H1 (cell line): ENCODE data around the gene MPV17L. TPM values are rescaled to one million over a fixed set of nuclear protein-coding genes. Genes with fewer than 3 reads are reported as not detected.
"Not testable (repeated sequence)": the region's sequence is repeated elsewhere in the genome, so short reads cannot be mapped to it uniquely, and the experiment has no call there.

Source experiments
- CTCF ChIA-PET: fragments of 300-600 bp; sonication (Branson Sonifier 250); formaldehyde crosslinking; loops from one replicate; lab custom pipeline; 2021; ENCODE audit not compliant: partially characterized antibody; lab: Charles Lee
- POLR2A ChIA-PET: fragments of 300-600 bp; sonication (Branson Sonifier 250); formaldehyde crosslinking; loops from one replicate; lab custom pipeline; 2021; ENCODE audit warnings: inconsistent platforms; ENCODE audit not compliant: partially characterized antibody; lab: Charles Lee
- DNase-seq, 2 experiments: peaks; one replicate each; pipeline versions ENCODE4 v3.0.0 to v3.0.0-alpha.2; 2010 to 2022; ENCODE audit warnings: low spot score in 2 of 2, low read depth in 1 of 2, mixed read lengths in 1 of 2
- FAIRE-seq: peaks from 2 replicates; lab custom pipeline; 2011; peaks lifted over from hg19 to GRCh38; lab: Jason Lieb, UNC
- H2AFZ ChIP-seq: 2 replicates; pipeline ENCODE4 v1.8.1; 2012; ENCODE audit warnings: low read length, inconsistent platforms
- H2AK5ac ChIP-seq: 2 replicates; pipeline ENCODE4 v1.6.1; 2013; ENCODE audit warnings: low read depth, low read length
- H2BK120ac ChIP-seq: replicated peaks from 2 replicates; pipeline ENCODE3; 2013; ENCODE audit warnings: low read depth, low read length, inconsistent platforms
- H2BK12ac ChIP-seq: 2 replicates; pipeline ENCODE4 v1.6.1; 2013; ENCODE audit warnings: low read depth, low read length
- H2BK15ac ChIP-seq: 2 replicates; pipeline ENCODE4 v1.6.1; 2013; ENCODE audit warnings: low read length
- H2BK20ac ChIP-seq: 2 replicates; pipeline ENCODE4 v1.6.1; 2013; ENCODE audit warnings: low read length
- H2BK5ac ChIP-seq: 2 replicates; pipeline ENCODE4 v1.6.1; 2013; ENCODE audit warnings: low read depth, low read length
- H3K14ac ChIP-seq: 2 replicates; pipeline ENCODE4 v1.6.1; 2013; ENCODE audit warnings: inconsistent platforms; ENCODE audit not compliant: insufficient read length
- H3K18ac ChIP-seq: 2 replicates; pipeline ENCODE4 v1.6.1; 2013; ENCODE audit warnings: low read length; ENCODE audit errors: extremely low read depth
- H3K23ac ChIP-seq: 2 replicates; pipeline ENCODE4 v1.6.1; 2013; ENCODE audit warnings: inconsistent platforms; ENCODE audit not compliant: insufficient read length
- H3K23me2 ChIP-seq: 2 replicates; pipeline ENCODE4 v1.6.1; 2013; ENCODE audit warnings: low read depth, low read length
- H3K27ac ChIP-seq: 2 replicates; pipeline ENCODE4 v1.6.1; 2011; ENCODE audit warnings: low read depth, low read length, inconsistent platforms
- H3K27me3 ChIP-seq, 4 experiments: replicated peaks in 1 of 4; 1 replicate in 1 of 4; 2 replicates in 3 of 4; pipeline versions ENCODE4 v1.6.1 to v1.8.1; 2011 to 2013; ENCODE audit warnings: low read length in 3 of 4, mild to moderate bottlenecking in 3 of 4, inconsistent platforms in 2 of 4, mixed read lengths in 2 of 4, moderate library complexity in 1 of 4; ENCODE audit not compliant: control insufficient read depth in 3 of 4, insufficient read depth in 3 of 4; ENCODE audit errors: extremely low read depth in 1 of 4
- H3K36me3 ChIP-seq, 4 experiments: 2 replicates each; pipeline versions ENCODE4 v1.6.1 to v1.8.1; 2011 to 2013; ENCODE audit warnings: mild to moderate bottlenecking in 4 of 4, low read length in 3 of 4, moderate library complexity in 2 of 4, control low read depth in 1 of 4, inconsistent platforms in 1 of 4; ENCODE audit not compliant: insufficient read depth in 4 of 4, control insufficient read depth in 2 of 4
- H3K4ac ChIP-seq: replicated peaks from 2 replicates; pipeline ENCODE3; 2013; ENCODE audit warnings: low read length, low read depth, mixed read lengths, inconsistent platforms; ENCODE audit not compliant: insufficient read length
- H3K4me1 ChIP-seq, 4 experiments: replicated peaks in 1 of 4; 1 replicate in 1 of 4; 2 replicates in 3 of 4; pipeline versions ENCODE4 v1.6.1 to v1.8.1; 2011 to 2013; ENCODE audit warnings: low read length in 3 of 4, inconsistent platforms in 2 of 4, mixed read lengths in 1 of 4; ENCODE audit not compliant: insufficient read depth in 4 of 4, control insufficient read depth in 3 of 4
- H3K4me2 ChIP-seq, 2 experiments: 2 replicates each; pipeline versions ENCODE4 v1.6.1 to v1.8.1; 2011 to 2013; ENCODE audit warnings: low read depth in 2 of 2, low read length in 2 of 2, control low read depth in 1 of 2, inconsistent platforms in 1 of 2, mild to moderate bottlenecking in 1 of 2; ENCODE audit not compliant: insufficient read depth in 1 of 2
- H3K4me3 ChIP-seq, 4 experiments: fragments of 200-600, 300-600 bp in 1 of 4; sonication (generic), shearing (Covaris generic), sonication (Bioruptor Twin) in 1 of 4; 2 replicates each; pipeline versions ENCODE4 v1.5.1 to v1.8.1; 2011 to 2016; ENCODE audit warnings: low read length in 4 of 4, low read depth in 3 of 4, control low read depth in 2 of 4, inconsistent platforms in 2 of 4, mild to moderate bottlenecking in 2 of 4, mixed read lengths in 1 of 4, moderate library complexity in 1 of 4; ENCODE audit not compliant: insufficient read depth in 2 of 4; ENCODE audit errors: extremely low read depth in 1 of 4
- H3K56ac ChIP-seq: replicated peaks from 2 replicates; pipeline ENCODE3; 2013; ENCODE audit warnings: low read depth, mild to moderate bottlenecking, mixed read lengths, low read length, inconsistent platforms; ENCODE audit not compliant: insufficient read length
- H3K79me1 ChIP-seq: 2 replicates; pipeline ENCODE4 v1.6.1; 2013; ENCODE audit warnings: low read depth, low read length, control low read depth
- H3K79me2 ChIP-seq, 2 experiments: 2 replicates each; pipeline versions ENCODE4 v1.6.1 to v1.8.1; 2012 to 2013; ENCODE audit warnings: low read length in 2 of 2, mild to moderate bottlenecking in 2 of 2, inconsistent platforms in 1 of 2; ENCODE audit not compliant: insufficient read depth in 2 of 2, control insufficient read depth in 1 of 2
- H3K9ac ChIP-seq, 4 experiments: replicated peaks in 1 of 4; 1 replicate in 1 of 4; 2 replicates in 3 of 4; pipeline versions ENCODE4 v1.6.1 to v1.8.1; 2011 to 2013; ENCODE audit warnings: low read depth in 3 of 4, low read length in 3 of 4, control low read depth in 2 of 4, mild to moderate bottlenecking in 2 of 4, moderate library complexity in 2 of 4, inconsistent platforms in 1 of 4; ENCODE audit errors: extremely low read depth in 1 of 4
- H3K9me3 ChIP-seq, 2 experiments: 2 replicates each; pipeline versions ENCODE4 v1.6.1 to v1.8.1; 2012 to 2013; ENCODE audit warnings: mild to moderate bottlenecking in 2 of 2, moderate library complexity in 2 of 2, control low read depth in 1 of 2, inconsistent platforms in 1 of 2, low read depth in 1 of 2, low read length in 1 of 2, mixed read lengths in 1 of 2; ENCODE audit not compliant: insufficient read depth in 2 of 2
- H4K20me1 ChIP-seq, 2 experiments: replicated peaks in 1 of 2; 2 replicates each; pipeline versions ENCODE3 to v1.8.1; 2011 to 2013; ENCODE audit warnings: inconsistent platforms in 2 of 2, low read length in 2 of 2, mild to moderate bottlenecking in 1 of 2; ENCODE audit not compliant: insufficient read depth in 2 of 2, control insufficient read depth in 1 of 2
- H4K5ac ChIP-seq: 2 replicates; pipeline ENCODE4 v1.6.1; 2013; ENCODE audit warnings: low read length, low read depth, mixed read lengths, inconsistent platforms; ENCODE audit not compliant: insufficient read length
- H4K8ac ChIP-seq: 2 replicates; pipeline ENCODE4 v1.8.0; 2013; ENCODE audit warnings: mild to moderate bottlenecking, moderate library complexity, low read length, inconsistent platforms; ENCODE audit not compliant: insufficient read depth; ENCODE audit errors: extremely low read depth
- H4K91ac ChIP-seq: replicated peaks from 2 replicates; pipeline ENCODE3; 2013; ENCODE audit warnings: low read length, mixed read lengths, inconsistent platforms; ENCODE audit not compliant: insufficient read length
- WGBS, 2 experiments: shearing (Covaris generic) in 1 of 2; methylation state at CpG; one replicate each; pipeline versions ENCODE4 v1.1.6 to v1.1.7; 2013 to 2015; ENCODE audit warnings: low lambda C conversion rate in 2 of 2, mixed read lengths in 2 of 2, inconsistent platforms in 1 of 2, low coverage in 1 of 2, missing lambda C conversion rate in 1 of 2; ENCODE audit not compliant: insufficient replicate concordance in 2 of 2, insufficient coverage in 1 of 2, insufficient read length in 1 of 2; ENCODE audit errors: extremely low coverage in 1 of 2, missing lambda C conversion rate in 1 of 2; 5-methylcytosine and 5-hydroxymethylcytosine counted together
- polyA plus RNA-seq, 7 experiments: library from polyadenylated mRNA; depleted of rRNA in 3 of 7; stranded (reverse) in 5 of 7; unstranded in 2 of 7; fragments of >200 nt in 5 of 7; fragments of 200-250 nt in 2 of 7; gene quantifications; 1 replicate in 5 of 7; 2 replicates in 1 of 7; 4 replicates in 1 of 7; pipeline versions ENCODE4 v1.2.1 to v1.2.3, GENCODE V29; 2011 to 2013; ENCODE audit warnings: missing spikeins in 2 of 7, mixed read lengths in 2 of 7
- total RNA-seq: library from RNA; stranded (reverse); fragmentation: NEBNext Ultra II Directional; extraction: Animal tissue kit (Norgen Biotek cat#: 25700); gene quantifications from 2 replicates; pipeline ENCODE4 v1.2.1, GENCODE V29; 2021

Gene MPV17L
- total and polyA plus RNA-seq, 2 of the 8 experiments (the other 6 are each of a cell fraction or from before 2014, with no cell fraction given) = 6.7 to 8.2 TPM

- H4K5ac ChIP-seq, DNase-seq, H4K8ac ChIP-seq, H2BK120ac ChIP-seq, H3K14ac ChIP-seq, H3K27ac ChIP-seq, H3K23ac ChIP-seq, H3K27me3 ChIP-seq, H4K20me1 ChIP-seq, H3K4ac ChIP-seq, H3K18ac ChIP-seq, H3K9me3 ChIP-seq, H3K79me2 ChIP-seq, H2BK5ac ChIP-seq, POLR2A ChIA-PET, H2BK15ac ChIP-seq, FAIRE-seq, H3K56ac ChIP-seq, CTCF ChIA-PET, H2AK5ac ChIP-seq, H4K91ac ChIP-seq, H3K4me3 ChIP-seq, H3K36me3 ChIP-seq, H3K4me1 ChIP-seq, H2BK20ac ChIP-seq, H3K79me1 ChIP-seq, H3K4me2 ChIP-seq, H3K23me2 ChIP-seq, H2AFZ ChIP-seq, H3K9ac ChIP-seq, H2BK12ac ChIP-seq: not testable (repeated sequence)
- 100% methylated on average over 3 of the region's 7 CpGs; no CpG with 5 or more reads in 1 of the 2 experiments for WGBS, 2 experiments
These were observed 38.1 kb upstream of the MPV17L start for GRCh38 chr16:15357495-15357894.

- POLR2A ChIA-PET, H4K20me1 ChIP-seq, FAIRE-seq, H3K4ac ChIP-seq, H4K8ac ChIP-seq, H3K79me2 ChIP-seq, H3K18ac ChIP-seq, H2AFZ ChIP-seq, H3K14ac ChIP-seq, H3K27me3 ChIP-seq, H2AK5ac ChIP-seq, H3K9ac ChIP-seq, H4K5ac ChIP-seq, H4K91ac ChIP-seq, H3K23ac ChIP-seq, H3K4me3 ChIP-seq, H2BK5ac ChIP-seq, DNase-seq, H3K56ac ChIP-seq, H2BK12ac ChIP-seq, H3K27ac ChIP-seq, H3K9me3 ChIP-seq, H3K4me2 ChIP-seq, H3K79me1 ChIP-seq, H3K36me3 ChIP-seq, CTCF ChIA-PET, H3K23me2 ChIP-seq, H3K4me1 ChIP-seq, H2BK120ac ChIP-seq, H2BK15ac ChIP-seq, H2BK20ac ChIP-seq: not testable (repeated sequence)
- no CpG with 5 or more reads among the region's 4 CpGs for WGBS, 2 experiments
These were observed 17.4 kb upstream of the MPV17L start, which contains the start of gene NPIPA5 for GRCh38 chr16:15378194-15378593. TSS of gene NPIPA5 (minus strand) at chr16:15378294. CDS start at chr16:15378294, 0 bp downstream.
